GM15510 (cell line): ENCODE measurements around the gene DOCK10.

Source experiments
- POLR2A ChIP-seq: IDR thresholded peaks from 3 replicates; pipeline ENCODE4 v1.6.1; 2011; ENCODE audit warnings: borderline replicate concordance; ENCODE audit not compliant: insufficient read length; ENCODE audit errors: extremely low read depth

The DOCK10 gene

DNA sequence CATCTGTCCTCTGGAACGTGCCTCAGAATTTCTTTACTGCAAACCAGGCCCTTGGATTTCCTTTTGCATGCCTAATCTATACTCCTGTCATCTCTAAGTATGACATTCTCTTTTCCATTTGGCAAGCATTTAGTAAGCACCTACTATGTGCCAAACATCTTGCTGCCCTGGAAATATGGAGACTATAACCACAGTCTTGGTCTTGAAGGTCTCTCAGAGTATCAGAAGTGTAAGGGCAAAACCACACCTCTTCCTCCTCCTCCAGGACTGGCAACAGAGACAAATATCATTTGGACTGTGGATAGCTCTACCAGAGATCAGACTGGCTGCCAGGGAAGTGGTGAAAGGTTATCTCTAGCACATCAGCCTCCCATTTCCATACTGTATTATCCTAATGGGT is 11.4 kb downstream of the DOCK10 start:
- no peak for TF ChIP-seq POLR2A

DNA sequence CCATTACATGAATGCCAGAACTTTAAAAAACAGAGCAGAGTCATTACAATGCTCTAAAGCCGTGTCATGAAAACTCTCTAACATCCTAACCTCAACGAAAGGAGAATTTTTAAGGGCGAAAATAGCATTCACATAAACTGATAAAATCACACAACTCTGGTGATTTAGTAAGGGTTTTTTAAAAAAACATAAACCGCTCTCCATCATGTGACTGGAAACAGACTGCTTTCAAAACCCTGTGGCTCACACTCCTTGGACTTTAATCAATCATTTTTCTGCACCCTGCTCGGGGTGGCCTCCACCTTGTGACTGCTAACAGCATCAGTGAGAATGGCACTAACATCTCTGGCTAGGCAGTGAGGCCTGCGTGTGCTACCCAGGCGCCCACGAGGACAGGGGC is 12.1 kb downstream of the DOCK10 start:
- TF ChIP-seq POLR2A: no peak

DNA sequence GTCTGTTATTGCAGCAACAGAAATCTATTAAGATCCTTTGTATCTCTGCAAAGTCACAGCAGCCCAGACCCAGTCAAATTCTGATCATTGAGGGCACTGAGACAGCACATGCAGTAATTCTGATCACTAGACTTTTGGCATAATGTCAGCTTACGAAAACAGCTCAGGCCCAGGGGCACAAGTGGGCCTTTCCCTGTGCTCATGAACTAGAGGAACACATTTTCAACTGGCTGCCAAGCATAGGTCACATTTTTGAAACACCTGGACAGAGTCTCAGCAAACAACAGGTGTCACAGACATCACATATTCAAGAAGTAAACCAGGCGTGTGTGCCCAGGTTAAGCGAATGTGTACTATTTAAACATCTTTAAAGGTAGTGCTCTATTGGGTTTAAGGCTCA is 13.7 kb downstream of the DOCK10 start:
- TF ChIP-seq POLR2A: no peak

DNA sequence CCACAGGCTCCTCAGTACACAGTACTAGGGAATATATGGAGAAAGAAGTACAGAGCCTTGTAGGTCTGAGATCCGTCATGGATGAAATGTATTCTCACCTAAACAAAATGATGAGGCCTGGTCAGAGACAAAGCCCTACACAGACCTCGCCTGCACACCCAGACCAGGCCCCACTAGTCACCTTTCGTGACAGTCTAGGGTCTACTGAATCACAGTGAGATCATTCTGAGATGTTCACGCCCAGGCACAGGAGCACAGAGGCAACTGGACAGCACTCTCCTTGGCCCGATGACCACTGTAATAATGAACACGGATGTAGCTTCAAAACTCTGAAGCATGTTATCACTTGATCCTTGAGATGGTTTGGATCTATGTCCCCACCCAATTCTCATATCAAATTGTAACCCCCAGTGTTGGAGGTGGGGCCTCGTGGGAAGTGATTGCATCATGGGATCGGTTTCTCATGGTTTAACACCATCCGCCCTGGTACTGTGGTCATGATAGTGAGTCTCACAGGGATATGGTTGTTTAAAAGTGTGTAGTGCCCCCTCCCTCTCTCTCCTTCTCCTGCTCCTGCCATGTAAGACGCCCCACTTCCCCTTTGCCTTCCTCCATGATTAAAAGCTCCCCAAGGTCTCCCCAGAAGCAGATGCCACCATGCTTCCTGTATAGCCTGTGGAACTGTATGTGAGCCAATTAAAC is 15.1 kb downstream of the DOCK10 start:
- TF ChIP-seq POLR2A: no peak

DNA sequence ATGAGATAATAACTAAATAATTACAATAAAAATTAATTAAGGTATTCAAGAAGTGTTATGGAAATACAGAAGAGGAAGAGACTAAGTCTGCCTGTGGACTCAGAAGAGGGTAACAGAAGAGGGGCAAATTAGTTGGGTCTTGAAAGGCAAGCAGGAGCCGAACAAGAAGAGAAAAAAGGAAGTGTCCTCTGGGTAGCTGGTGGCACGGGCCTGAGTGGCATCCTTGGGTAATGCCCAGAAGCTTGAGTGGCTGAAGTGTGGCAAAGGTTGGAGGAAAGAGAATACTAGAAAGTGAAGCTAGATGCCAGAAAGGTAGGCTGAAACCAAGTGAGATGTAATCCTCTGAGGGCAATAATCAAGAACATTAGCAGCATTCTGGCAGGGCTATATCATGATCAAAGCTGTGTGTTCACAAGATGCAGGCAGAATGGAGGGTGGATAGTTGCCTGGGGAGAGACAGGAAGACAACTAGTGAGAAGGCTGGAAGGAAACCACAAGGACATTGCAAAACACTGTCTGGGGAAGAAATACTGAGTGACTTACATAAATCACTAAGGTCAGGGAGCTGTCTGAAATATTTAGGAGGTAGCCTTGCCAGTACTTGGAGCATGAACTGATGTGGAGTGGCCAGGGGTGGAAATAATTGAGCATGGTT is 16.2 kb downstream of the DOCK10 start:
- no peak for TF ChIP-seq POLR2A

DNA sequence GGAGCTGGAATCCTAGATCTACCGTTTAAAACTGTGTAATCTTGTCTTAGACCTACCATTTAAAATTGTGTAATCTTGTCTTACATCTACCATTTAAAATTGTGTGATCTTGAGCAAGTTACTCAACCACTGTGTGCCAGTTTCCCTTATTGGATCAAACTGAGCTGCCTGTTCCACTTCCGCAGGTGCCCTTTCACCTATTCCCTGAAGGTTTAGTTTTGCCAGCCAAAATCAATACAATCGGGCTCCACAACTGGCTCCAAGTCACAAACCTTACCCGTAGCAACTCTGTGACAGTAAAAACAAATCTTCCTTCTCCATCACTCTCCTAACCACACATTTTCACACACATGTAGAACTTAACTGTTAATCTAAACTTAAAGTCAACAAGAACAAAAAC is 20.1 kb downstream of the DOCK10 start:
- no peak for TF ChIP-seq POLR2A

DNA sequence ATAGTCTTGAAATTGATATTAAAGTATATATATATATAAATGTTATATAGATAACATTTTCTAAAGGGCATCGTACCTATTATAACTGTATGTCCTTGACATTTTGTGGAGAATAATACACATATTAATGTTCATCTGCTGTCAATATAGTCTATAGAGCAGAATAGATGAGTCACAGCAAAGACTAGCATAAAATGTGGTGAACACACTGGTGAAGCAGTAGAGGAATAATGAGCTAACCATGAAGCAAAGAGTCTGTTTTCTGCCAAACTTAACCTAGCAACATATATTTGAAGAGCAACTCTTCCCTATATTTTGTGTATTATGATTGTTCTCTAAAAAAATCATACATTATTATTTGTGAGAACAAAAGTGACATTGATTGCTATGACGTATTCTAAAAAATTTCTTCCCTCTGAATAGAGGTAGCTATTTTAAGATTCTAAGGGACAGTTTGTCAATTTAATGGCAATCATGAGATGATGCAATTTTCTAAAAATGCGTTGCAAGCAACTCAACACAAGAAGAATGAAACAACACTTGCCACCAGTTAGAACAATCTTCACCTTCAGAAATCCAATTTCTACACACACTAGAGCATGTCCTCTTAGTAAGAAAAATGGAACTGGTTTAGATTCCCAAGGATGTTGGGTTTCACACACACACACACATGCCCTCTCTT is 22.0 kb downstream of the DOCK10 start:
- no peak for TF ChIP-seq POLR2A

DNA sequence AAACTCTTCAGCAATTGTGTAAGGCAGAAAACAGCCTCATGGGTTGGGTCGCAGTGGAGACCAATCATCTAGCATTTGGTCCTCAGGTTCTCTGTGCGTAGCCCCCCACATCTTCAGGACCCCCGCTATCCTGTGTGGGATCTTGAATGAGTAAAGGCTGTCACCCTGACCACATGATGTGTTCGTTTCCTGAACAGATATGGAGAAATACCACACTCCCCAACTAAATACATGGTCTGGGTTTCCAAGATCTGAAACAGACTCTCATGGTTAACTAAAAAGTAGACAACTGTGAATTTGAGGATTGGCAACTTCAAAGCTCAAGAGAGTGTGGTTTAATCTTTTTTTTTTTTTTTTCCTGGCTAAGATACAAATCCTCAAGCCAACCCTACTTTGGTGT is 23.2 kb downstream of the DOCK10 start:
- TF ChIP-seq POLR2A: no peak

DNA sequence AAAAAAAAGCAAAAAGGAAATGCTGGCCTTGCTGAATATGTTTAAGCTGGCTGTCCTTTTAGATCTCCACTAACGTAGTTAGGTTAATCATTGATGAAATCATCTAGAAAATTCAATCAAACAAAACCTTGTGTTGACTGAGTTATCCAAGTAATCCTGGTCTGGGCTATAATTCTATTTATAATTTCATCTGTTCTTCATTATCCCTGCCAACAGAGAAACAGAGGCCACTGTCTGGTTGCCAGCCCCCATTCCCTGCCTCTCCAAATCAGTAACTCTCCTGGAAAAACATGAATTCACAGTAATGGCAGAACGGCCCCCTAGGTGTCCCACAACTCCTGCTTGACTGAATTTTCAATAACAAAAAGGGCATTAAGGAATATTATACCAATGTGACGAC is 24.6 kb downstream of the DOCK10 start:
- TF ChIP-seq POLR2A: no peak

DNA sequence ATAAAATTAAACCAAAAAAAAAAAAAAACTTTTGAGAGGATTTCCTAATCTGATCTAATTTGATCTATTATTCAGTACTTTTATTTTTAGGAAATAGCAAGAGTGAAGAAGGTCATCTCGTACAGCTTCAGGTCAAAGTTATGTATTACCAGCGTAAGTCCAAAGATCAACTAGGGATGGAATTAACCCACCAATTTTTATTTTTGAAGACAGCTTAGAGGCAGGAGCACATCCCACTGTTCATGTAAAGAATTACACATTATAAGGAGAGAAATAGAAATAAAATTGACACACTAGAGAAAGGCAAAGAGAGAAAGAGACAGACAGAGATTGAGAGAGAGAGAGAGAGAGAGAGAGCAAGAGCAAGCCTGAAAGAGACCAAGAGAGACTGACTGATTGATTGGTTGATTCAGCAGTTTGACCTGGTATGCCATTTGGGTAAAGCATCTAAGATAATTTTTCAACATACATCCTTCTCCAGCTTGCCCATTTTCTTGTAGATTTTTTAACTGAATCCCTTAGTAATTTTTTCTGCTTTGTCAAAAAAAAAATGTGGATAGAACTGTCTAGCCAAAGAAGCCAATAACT is 25.1 kb downstream of the DOCK10 start:
- TF ChIP-seq POLR2A: no peak

DNA sequence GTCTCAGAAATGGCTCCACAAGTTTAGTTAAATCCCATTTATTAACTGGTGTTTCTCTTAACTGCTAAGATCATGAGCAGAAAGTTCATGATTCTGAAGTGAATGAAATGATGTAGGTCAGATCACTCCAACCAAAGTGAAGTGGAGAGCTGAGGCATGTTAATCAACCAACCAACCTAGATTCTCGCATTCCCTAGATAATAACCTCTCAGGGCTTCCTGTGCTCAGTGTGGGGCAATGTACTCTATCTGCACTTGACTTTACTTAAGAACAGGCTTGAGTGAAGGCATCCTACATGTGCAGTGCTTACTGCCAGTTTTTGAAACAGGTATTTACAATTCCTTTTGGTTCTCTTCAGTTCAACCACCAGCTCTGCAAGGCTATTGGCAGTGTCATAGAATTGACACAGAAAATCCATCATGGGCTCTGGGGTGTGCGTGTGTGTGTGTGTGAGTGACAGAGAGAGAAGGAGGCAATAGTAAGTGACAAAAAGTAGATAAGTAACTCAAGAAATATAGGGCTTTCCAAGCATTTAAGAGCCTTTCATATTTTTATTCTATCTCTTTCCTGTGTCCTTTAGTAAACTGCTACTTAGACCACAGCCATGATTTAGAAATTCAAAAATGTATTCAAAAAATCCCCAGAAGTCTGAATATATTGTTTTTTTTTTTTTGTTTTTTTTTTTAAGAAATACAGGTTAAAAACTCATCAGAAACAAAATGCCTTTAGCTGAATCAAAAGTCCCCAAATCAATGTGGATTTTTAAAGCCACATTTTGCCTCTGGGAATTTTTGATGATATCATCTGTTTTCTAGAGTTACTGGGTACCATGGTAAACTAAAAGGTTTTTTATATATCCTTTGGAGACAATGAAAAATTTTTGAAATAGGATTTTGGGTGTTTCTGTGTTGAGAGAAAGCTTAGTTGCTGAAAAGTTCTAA is 28.6 kb downstream of the DOCK10 start:
- TF ChIP-seq POLR2A: no peak

DNA sequence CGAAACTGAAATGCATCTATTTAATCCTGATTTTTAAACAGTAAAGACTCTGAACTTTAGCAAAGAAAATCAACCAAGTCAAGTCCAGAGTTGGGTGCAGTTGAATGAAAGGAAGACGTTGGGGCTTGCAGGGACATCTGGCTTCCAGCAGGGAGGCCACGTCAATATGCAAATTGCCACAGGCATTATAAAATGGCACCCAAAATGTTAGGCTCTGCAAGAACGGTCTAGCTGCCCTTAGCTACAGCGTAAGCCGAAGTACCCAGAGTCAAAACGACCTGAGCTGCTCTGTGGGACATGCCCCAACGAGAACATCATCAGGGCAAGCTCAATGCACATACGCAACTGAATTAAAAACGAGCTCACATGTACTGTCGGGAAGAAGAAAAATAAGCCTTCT is 30.7 kb downstream of the DOCK10 start:
- no peak for TF ChIP-seq POLR2A

DNA sequence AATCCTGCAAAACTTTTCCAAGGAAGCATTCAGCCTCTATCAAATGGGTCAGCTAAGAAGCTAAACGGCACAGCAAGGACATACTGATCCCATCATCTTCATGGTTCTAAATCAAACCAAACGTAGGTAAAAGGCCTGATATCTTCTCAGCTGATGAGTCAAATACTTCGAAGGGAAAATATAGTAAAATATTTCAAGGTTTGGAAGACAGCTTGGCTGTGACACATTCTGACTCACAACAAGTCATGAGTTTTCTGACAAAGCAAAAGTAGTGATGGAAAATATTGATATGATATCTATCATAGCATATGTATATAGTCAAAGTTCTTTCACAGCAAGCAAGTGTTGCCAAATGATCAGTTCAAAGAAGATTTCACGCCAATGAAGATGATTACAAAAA is 31.5 kb downstream of the DOCK10 start:
- no peak for TF ChIP-seq POLR2A

DNA sequence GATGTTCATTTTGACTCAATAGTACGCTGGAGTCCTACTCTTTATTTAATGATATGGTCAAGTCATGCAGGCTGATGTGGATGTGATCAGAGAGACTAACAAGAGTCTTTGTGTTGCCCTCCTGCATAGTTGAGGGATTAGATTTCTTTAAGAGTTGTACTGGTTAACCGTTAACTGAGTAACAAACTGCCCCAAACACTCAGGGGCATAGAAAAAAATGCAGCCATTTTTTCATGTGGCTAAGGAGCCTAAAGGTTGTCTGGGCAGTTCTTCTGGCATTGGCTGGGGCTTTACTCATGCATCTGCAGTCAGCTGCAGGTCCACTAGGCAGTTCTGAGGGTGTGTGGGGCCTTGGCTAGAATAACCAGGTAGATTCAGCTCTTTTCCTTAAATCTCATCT is 32.5 kb downstream of the DOCK10 start:
- TF ChIP-seq POLR2A: no peak
